SIG-M5 treated with dmso at 0.1 percent for 504 hours (cell line): ENCODE results near the gene ZNF226.
"Not testable (repeated sequence)": the region's sequence is repeated elsewhere in the genome, so short reads cannot be mapped to it uniquely, and the experiment has no call there.

ENCODE experiments used
- DNase-seq: peaks from one replicate; lab custom pipeline; 2025; ENCODE audit not compliant: unreplicated experiment; lab: John Stamatoyannopoulos, UW

ZNF226 gene

GRCh38 chr19:44212250-44212865 is 47.5 kb downstream of the ZNF226 start, which contains the start of gene ZNF227:
Gene ZNF227, plus strand, starts transcription at chr19:44212532. Its CDS starts 5,261 bp downstream, at chr19:44217793.
- DNase-seq = peak; percentile 84

- DNase-seq = peak; percentile 11
Observed at GRCh38 chr19:44212866-44213346, 48.0 kb downstream of the ZNF226 start.

GRCh38 chr19:44219926-44220325 is 55.0 kb downstream of the ZNF226 start:
- DNase-seq = not testable (repeated sequence)

- not testable (repeated sequence) for DNase-seq
Observed at GRCh38 chr19:44220761-44221160, 55.9 kb downstream of the ZNF226 start.

- not testable (repeated sequence) for DNase-seq
Observed at GRCh38 chr19:44221291-44221690, 56.4 kb downstream of the ZNF226 start.
